Measurements from ENCODE around the gene CD2.

DNA sequence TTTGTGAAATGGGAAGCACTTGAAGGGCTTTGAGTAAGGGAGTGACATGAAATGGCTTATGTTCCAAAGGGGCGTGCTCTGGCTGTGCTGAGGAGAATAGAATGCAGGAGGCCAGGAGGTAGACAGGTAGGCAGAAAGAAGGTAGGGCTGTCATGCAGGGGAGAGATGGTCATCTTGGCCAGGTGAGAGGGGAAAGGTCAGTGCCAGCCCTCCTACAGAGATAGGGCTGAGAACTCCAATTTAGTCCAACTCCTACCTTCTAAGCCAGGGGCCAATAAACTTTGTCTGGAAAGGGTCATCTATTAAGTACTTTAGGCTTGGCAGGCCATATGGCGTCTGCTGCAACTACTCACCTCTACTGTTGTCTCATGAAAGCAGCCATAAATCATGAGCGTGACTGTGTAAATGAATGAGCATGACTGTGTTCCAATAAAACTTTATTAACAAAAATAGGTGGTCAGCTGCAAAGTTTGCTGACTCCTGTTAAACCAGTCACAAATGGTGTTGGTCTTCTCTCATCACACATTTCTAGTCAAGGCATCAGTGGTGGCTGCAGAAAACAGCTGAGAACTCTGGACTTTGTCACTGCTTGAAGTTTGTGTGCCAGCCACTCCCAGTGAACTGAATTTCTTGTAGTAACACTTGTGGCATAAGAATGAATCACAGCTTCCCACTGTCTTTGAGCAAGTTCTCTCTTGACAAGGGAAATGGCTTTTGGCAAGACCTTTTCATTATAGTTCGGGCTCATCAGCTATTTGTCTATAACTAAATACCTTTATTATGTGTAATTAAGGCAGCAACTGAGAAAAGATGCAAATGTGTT is 32.0 kb upstream of the CD2 start:
- TF ChIP-seq POLR2AphosphoS5 (IDR thresholded peaks at IDR 0.05; ENCODE audit: low read depth, low read length) (no peak), SIN3A (IDR thresholded peaks at IDR 0.05; ENCODE audit: borderline replicate concordance, insufficient read depth, low read length) (no peak), TAF1 (IDR thresholded peaks at IDR 0.05; ENCODE audit: borderline replicate concordance, insufficient read depth, low read length) (no peak), FOXP2 (optimal IDR thresholded peaks at IDR 0.05; ENCODE audit: borderline replicate concordance, extremely low read depth, extremely low read length, insufficient read depth) (no peak)
- TF ChIP-seq, protein P1, sequence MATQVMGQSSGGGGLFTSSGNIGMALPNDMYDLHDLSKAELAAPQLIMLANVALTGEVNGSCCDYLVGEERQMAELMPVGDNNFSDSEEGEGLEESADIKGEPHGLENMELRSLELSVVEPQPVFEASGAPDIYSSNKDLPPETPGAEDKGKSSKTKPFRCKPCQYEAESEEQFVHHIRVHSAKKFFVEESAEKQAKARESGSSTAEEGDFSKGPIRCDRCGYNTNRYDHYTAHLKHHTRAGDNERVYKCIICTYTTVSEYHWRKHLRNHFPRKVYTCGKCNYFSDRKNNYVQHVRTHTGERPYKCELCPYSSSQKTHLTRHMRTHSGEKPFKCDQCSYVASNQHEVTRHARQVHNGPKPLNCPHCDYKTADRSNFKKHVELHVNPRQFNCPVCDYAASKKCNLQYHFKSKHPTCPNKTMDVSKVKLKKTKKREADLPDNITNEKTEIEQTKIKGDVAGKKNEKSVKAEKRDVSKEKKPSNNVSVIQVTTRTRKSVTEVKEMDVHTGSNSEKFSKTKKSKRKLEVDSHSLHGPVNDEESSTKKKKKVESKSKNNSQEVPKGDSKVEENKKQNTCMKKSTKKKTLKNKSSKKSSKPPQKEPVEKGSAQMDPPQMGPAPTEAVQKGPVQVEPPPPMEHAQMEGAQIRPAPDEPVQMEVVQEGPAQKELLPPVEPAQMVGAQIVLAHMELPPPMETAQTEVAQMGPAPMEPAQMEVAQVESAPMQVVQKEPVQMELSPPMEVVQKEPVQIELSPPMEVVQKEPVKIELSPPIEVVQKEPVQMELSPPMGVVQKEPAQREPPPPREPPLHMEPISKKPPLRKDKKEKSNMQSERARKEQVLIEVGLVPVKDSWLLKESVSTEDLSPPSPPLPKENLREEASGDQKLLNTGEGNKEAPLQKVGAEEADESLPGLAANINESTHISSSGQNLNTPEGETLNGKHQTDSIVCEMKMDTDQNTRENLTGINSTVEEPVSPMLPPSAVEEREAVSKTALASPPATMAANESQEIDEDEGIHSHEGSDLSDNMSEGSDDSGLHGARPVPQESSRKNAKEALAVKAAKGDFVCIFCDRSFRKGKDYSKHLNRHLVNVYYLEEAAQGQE (IDR thresholded peaks at IDR 0.05; ENCODE audit: insufficient read depth in 1 of 2, low read depth in 2 of 2, low read length in 2 of 2): no peak
